ENCODE measurements around the gene DTD1.

DNA sequence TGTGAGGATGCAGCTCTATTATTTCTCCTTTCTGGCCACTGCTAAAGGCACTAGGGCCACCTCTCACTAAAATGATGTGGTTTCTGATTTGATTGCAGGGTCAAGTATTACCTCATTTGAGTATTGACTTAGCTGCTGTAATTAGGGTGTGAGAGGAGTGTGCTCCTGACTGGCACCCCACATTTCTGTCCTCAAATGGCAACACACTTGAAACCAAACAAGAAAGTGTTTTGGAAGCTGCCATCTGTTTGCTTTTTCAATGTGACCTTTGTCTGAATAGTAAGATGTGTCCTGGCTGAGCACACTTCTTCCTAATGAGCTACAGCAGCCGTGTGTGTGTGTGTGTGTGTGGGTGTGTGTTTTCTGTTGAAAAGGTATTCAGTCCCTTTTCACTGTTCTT is 162.9 kb downstream of the DTD1 start:
- TF ChIP-seq, protein P1, sequence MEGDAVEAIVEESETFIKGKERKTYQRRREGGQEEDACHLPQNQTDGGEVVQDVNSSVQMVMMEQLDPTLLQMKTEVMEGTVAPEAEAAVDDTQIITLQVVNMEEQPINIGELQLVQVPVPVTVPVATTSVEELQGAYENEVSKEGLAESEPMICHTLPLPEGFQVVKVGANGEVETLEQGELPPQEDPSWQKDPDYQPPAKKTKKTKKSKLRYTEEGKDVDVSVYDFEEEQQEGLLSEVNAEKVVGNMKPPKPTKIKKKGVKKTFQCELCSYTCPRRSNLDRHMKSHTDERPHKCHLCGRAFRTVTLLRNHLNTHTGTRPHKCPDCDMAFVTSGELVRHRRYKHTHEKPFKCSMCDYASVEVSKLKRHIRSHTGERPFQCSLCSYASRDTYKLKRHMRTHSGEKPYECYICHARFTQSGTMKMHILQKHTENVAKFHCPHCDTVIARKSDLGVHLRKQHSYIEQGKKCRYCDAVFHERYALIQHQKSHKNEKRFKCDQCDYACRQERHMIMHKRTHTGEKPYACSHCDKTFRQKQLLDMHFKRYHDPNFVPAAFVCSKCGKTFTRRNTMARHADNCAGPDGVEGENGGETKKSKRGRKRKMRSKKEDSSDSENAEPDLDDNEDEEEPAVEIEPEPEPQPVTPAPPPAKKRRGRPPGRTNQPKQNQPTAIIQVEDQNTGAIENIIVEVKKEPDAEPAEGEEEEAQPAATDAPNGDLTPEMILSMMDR (IDR thresholded peaks at IDR 0.05; ENCODE audit: low read depth, low read length, poor library complexity, severe bottlenecking), result no peak
- no peak for TF ChIP-seq EZH2phosphoT487 (IDR thresholded peaks at IDR 0.05; ENCODE audit: borderline replicate concordance, low read length)

Measured in DOHH2 (cell line).